GM10266 (cell line): ENCODE results near the gene BACE1-AS.
"Not testable (repeated sequence)": the region's sequence is repeated elsewhere in the genome, so short reads cannot be mapped to it uniquely, and the experiment has no call there.

ENCODE experiments used
- DNase-seq: peaks from one replicate; pipeline ENCODE4 v3.0.0; 2012; ENCODE audit errors: extremely low spot score
- CTCF ChIP-seq: IDR thresholded peaks from 2 replicates; pipeline ENCODE4 v1.5.1; 2012; ENCODE audit warnings: mild to moderate bottlenecking, low read depth; ENCODE audit not compliant: control insufficient read depth, insufficient read depth; ENCODE audit errors: missing control alignments

Gene BACE1-AS

GRCh38 chr11:117258576-117258975 is 32.6 kb upstream of the BACE1-AS start:
- no peak for TF ChIP-seq CTCF
- DNase-seq: no peak

GRCh38 chr11:117259417-117259816 is 31.7 kb upstream of the BACE1-AS start:
- no peak for DNase-seq
- TF ChIP-seq CTCF: no peak

GRCh38 chr11:117264624-117265323 is 26.4 kb upstream of the BACE1-AS start:
- not testable (repeated sequence) for DNase-seq

GRCh38 chr11:117265745-117266144 is 25.4 kb upstream of the BACE1-AS start:
- DNase-seq: no peak
- no peak for TF ChIP-seq CTCF

GRCh38 chr11:117269856-117270255 is 21.3 kb upstream of the BACE1-AS start:
- DNase-seq: no peak
- TF ChIP-seq CTCF: no peak

- TF ChIP-seq CTCF: no peak
- DNase-seq: no peak
These were observed 19.9 kb upstream of the BACE1-AS start for GRCh38 chr11:117271208-117271607.

GRCh38 chr11:117272175-117272574 is 19.0 kb upstream of the BACE1-AS start:
- not testable (repeated sequence) for DNase-seq

GRCh38 chr11:117273550-117274289 is 17.4 kb upstream of the BACE1-AS start:
- no peak for DNase-seq
- TF ChIP-seq CTCF: no peak
